NCI-H146 (cell line): ENCODE data around the gene DNAH17.

Source experiments
- DNase-seq: peaks from one replicate; lab custom pipeline; 2025; lab: John Stamatoyannopoulos, UW

Gene DNAH17

GRCh38 chr17:78428836-78429617 lies 148.2 kb downstream of the DNAH17 start:
- DNase-seq, result no peak

GRCh38 chr17:78428025-78428575 lies 149.1 kb downstream of the DNAH17 start:
- no peak for DNase-seq

- DNase-seq, result no peak
Observed at GRCh38 chr17:78427140-78427539, 150.1 kb downstream of the DNAH17 start.

GRCh38 chr17:78426293-78426879 lies 150.8 kb downstream of the DNAH17 start:
- no peak for DNase-seq

DNA sequence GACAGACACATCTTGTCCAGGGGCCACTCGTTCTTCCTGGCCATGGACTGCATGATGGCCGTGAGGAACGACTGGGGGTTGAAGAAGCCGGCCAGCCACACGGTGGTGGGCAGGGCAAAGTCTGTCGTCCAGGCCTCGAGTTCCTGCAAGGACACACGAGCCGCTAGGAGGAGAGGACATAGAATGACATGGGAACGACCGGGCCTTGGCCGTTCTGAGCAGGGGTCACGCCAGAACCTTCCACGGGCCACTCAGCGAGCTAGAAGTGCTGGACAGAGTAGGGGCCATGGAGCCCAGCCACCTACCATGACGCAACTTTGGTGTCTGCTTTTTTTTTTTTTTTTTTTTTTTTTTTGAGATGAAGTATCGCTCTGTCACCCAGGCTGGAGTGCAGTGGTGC lies 151.8 kb downstream of the DNAH17 start:
- no peak for DNase-seq

- DNase-seq, result no peak
Observed at GRCh38 chr17:78423961-78424675, 153.1 kb downstream of the DNAH17 start.

- DNase-seq, result no peak
Observed at GRCh38 chr17:78422872-78423588, 154.2 kb downstream of the DNAH17 start.

DNA sequence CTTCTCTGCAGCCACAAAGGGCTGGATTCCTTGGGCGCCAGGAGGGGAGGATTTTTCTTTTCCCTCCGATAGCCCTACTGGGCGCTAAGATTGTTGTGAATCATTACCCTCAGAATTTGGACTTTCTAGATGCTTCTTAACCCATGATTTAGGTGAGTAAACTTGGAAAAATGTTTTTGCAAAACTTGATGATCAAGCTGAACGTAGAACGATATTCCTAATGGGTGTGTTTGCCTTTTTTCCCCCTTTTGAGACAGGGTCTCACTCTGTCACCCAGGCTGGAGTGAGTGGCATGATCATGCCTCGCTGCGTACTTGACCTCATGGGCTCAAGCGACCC lies 155.0 kb downstream of the DNAH17 start:
- no peak for DNase-seq

GRCh38 chr17:78421534-78422266 lies 155.5 kb downstream of the DNAH17 start:
- DNase-seq, result peak; percentile 56

DNA sequence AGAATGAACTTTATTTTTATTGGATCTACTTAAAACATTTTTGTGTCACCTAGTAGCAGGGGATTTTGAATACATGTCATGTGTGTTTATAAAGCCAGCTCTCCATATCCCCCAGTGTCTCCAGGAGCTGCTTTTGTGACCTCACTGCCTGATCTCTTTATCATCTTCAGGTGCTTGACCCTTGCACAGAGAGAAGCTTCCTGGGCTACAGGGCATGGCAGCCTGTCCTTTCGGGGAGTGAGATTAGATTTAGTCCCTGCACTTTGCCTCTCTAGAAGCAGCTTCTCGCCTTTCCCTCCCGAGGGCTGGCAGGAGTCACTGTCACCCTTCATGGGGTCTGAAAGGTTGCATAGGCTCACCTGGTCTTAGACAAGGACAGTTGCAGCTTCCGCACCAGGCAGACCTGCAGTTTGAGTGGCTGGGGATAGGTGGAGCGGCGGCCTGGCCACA lies 156.1 kb downstream of the DNAH17 start:
- no peak for DNase-seq

- DNase-seq, result no peak
Observed at GRCh38 chr17:78419970-78420815, 157.0 kb downstream of the DNAH17 start.

- no peak for DNase-seq
Observed at GRCh38 chr17:78418326-78419026, 158.7 kb downstream of the DNAH17 start.

DNA sequence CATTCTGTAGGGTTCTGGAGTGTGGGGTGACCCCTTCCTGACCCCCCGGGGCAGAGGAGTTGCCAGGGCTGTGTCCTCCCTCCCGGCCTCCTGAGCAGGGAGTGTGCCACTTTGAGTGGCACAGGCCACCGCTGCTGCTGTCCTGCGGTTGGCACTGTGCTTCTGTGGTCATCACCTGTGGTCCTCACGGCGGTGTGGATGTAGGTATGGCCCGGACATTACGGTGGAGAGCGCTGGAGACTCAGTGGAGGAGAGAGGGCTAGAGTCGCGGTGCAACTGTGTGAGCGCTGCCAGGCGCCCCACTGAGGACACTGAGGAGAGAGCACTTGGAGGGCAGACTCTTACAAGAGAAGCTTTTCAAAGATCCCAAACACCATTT lies 159.7 kb downstream of the DNAH17 start:
- DNase-seq, result no peak

GRCh38 chr17:78416791-78417530 lies 160.2 kb downstream of the DNAH17 start:
- no peak for DNase-seq

DNA sequence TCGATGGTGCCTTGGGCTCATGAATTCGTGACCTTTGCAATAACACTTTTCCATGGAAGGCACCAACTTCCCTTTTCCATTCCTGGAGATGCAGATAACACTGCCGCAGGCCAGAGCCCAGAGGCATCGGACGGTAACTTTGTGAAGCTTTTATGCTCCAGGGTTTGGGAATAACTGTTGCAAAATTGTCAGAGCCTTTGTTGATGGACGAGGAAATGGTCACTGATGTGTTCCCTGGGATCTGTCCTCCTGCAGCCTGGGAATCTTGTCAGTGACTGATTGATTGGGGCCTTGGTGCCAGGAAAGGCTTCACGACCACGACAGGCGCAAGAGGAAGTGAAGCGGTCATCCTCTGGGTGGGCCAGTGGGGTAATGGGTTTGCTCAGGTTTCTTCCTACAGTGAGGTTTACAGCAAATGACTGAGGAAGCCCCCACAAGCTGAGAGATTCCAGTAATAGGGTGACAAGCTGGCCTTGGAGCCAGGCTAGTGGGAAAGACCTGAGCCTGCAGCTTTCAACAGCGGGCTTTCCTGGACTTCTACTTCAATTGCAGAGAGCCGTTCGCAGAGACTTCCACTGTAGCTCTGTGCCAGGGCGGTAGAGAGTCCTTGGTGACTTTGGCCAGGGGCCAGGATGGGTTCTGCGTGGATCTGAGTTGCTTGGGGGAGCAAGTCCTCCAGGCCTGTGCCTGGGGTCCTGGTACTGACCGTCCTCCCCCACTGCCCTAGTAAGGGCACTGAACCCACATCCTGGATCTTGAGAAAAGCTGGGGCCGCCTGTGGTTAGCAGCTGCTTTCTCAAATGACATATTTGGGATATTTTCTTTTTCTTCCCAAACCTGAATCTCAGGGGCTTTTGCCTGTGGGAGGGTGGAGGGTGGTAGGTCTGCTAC lies 161.1 kb downstream of the DNAH17 start:
- no peak for DNase-seq

GRCh38 chr17:78414178-78415162 lies 162.7 kb downstream of the DNAH17 start:
- DNase-seq, result no peak

DNA sequence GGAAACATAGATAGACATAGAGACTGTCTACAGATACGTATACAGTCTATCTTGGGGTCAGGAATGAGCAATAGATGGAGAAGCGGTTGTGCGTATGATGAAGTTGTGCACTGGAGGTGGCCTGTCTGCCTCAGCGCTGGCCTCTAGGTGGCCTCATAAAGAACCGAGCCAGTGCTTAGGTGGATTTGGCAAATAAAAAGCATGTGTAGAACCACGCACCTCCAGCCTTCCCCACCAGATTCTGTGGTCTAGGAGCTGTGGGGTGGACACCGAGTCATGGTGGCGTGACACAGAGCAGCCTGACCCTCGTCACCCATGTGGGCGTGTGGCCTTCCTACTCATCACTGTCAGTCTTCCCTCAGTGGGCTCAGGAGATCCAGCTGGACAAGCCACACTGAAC lies 164.8 kb downstream of the DNAH17 start:
- DNase-seq, result peak; percentile 25
